Measurements from ENCODE around the gene ACSS3.

The ACSS3 gene

GRCh38 chr12:81303935-81304334 lies 226.1 kb downstream of the ACSS3 start:
- DNase-seq = no peak

Measured in DMS53 (cell line).